Activated gamma-delta T cell treated with anti-CD3 and anti-CD28 coated beads, Interleukin-2, amount 50 U/mL, for 16 hours (primary cell): ENCODE data around the gene MAGEF1.

ENCODE experiments used
- DNase-seq: peaks from one replicate; pipeline ENCODE4 v3.0.0-alpha.2; 2020; ENCODE audit warnings: low read depth

Gene MAGEF1

DNA sequence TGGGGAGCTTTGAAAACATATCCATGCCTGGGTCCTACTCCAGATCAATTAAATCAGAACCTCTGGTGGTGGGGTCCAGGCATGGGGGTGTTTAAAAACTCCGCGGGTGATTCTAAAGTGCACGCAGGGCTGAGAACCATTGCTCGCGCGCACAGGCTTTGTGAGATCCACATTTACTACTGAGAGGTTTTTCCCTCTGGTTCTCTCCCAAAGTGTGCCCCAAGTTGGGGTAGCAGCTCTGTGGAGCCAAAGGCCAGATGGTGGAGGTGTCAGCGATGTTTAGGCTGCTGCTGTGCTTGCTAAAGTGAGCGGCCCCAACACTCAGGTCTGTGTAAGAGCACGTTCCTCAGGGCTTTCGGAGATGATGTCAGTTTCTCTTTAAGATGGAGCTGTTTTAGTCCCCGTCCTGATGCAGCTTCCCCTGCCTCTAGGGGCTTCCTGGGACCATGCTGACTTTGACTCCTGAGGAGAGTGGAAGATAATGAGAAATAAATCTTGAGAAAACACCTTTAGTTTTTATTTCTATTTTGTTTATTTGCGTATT is 13.4 kb upstream of the MAGEF1 start:
- DNase-seq = no peak

DNA sequence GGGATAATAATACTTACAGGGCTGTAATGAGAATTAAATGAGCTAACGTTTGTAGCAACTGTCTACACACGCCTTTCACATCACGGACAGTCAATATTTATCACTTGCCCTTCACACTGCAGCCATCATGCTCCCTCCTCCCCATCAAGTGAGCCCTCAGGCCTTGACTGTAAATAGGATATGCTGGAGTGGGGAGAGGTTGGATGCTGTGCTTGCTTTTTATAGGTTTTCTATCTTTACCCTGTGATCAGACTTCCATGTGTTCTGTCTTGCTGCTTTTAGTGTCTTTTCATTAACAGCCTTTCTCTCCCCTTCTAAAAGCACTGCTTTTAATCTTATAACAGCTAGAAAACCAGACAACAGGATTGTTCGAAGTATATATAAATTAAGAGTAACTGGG is 12.8 kb upstream of the MAGEF1 start:
- DNase-seq = no peak

DNA sequence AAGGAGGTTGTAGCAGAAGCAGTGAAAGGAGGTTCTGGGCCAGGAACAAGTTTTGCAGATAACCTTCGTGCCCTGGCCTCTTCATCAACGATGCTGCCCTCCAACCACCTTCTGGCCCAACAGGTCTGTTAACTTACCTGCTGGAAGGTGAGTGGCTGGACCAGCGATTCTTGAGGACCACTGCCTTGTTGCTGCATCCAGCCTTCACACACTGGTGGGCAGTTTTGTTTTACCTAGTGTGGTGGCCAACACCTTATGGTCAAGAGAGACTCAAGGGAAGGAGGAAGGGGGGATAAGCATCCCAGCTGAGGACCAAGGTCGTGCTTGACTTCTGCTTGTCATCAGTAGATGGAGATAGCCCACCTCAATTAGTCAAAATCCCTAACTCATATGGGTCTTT is 7.8 kb upstream of the MAGEF1 start:
- DNase-seq = no peak

DNA sequence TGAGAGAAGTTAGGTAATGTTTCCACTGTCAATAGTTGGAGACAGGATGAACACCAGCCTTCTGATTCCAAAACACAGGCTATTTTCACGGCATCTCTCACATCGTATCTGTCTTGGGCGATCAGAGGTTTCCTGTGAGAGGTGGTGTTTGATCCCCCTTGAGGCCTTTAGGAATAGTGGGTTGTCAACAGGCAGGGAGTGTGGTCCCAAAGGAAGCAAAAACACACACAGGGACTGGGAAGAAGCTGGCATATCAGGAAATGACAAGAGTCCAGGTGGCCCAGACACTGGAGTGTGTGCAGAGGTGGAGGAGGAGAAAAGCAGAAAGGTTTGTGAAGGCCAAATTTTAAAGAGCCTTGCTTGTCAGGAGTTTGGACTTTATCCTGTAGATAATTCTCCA is 6.6 kb upstream of the MAGEF1 start:
- DNase-seq = no peak

DNA sequence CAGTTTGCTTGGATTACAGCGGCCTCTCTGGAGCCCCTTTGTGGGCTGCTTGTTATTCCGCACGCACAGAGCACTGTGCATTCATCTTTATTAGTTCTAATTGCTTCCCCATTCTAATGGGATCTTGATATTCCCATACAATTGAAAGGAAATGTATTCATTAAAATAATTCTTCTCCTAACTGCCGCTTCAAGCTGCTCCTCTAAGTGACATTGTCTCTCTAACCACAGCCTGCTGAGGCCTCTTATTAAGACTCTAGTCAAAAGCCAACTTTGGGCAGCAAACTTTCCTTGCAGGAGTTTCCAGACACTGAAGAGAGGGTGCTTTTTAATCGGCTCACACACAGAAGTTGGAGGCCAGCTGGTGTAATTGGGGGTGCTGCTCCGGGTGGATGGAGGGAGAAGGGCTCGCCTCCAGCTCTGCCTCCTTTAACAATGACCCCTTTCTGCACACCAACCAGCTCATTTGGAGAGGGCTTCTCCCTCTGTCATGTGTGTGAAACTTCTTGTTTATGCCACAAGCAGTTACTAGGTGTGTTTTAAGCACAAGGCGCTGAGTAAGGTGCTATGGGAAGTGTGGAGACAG is 5.6 kb upstream of the MAGEF1 start:
- DNase-seq = no peak

DNA sequence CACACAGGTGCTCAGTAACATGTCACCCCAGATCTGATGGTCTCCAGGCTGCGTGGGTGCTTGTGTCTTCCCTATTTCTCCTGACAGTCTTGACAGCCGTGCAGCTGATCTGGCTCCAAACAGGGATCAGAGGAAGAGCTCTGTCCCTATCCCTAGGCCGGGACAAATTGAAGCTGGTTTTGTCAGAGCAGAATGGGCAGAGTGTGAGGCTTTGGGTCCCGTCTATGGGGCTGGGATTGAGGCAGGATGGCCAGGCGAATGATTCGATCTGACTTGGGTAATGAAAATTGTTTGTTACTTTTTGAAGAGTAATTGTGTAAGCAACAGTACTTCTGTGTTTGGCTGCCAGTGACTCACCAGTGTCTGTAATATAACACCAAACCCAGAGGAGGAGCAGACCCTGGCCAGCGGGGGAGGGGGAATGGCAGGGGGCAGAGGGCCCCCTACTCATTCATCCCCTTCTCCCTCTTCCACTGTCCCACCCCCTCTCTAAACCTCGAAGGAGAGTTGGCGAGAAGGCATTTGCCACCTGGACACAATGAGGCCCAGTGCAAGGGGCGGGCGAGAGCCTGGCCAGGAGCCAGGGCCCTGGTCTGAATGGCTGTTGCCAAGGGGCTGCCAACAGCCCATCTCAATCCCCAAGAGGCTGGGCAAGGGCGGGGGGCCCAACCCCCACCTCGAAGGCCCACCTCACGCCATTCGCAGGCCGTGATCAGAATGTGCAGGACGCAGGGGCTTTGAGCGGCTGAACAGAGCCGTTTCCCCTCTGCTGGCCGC is 4.9 kb upstream of the MAGEF1 start:
- DNase-seq = no peak

DNA sequence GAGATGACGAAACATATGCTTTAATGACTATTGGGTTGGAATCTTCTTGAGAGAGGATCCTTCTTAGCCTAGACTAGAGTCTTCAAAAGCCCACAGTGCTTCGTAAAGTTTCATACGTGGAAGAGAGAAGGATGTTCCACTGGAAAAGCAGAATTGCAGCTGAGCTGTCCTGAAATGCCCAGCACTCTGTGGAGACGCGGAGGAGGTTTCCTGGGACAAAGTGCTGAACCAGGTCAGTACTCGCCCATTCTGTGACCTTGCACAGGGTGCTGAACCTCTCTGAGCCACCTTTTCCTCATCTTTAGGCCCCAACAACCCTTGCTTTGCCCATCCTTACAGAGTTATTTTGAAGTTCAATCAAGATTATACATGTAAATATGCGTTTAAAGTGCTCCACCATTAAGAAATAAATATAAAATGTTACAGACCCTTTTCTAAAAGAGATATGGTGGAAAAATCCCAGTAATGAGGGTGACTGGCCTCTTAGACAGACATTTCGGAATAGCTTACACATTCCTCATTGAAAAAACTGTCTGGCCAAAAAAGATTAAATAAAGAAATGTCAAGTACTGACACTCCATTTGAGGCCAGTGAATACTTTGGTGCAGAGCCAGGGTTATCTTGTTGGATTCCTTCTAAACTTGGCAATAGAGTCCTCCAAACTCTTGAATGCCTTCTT is 4.2 kb upstream of the MAGEF1 start:
- no peak for DNase-seq

DNA sequence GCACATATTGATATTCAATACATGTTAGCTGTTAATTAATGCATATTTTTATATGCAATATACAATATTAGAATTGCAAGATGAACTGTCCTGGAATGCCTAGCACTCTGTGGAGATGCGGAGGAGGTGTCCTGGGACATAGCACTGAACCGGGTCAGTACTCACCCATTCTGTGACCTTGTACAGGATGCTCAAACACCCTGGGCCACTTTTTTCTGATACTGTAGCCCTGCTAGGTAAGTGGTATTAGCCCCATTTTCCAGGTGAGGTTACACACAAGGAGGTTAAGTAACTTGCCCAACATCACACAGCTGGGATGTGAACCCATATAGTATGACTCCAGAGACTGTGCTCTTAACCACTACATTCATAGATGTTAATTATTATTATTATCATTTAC is 1.7 kb upstream of the MAGEF1 start:
- DNase-seq = no peak

DNA sequence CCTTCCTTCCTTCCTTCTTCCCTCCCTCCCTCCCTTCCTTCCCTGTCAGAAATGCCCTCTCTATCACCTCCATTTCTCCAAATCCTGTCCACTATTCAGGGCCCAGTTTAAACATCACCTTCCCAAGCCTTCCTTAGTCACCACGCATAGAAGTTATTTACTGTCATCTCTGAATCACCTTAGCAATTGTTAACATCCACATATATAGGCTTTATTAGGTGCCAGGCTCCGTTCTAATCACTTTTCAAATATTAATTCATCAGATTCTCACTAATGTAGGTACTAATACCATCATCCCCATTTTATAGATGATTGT is 1.1 kb upstream of the MAGEF1 start:
- no peak for DNase-seq

DNA sequence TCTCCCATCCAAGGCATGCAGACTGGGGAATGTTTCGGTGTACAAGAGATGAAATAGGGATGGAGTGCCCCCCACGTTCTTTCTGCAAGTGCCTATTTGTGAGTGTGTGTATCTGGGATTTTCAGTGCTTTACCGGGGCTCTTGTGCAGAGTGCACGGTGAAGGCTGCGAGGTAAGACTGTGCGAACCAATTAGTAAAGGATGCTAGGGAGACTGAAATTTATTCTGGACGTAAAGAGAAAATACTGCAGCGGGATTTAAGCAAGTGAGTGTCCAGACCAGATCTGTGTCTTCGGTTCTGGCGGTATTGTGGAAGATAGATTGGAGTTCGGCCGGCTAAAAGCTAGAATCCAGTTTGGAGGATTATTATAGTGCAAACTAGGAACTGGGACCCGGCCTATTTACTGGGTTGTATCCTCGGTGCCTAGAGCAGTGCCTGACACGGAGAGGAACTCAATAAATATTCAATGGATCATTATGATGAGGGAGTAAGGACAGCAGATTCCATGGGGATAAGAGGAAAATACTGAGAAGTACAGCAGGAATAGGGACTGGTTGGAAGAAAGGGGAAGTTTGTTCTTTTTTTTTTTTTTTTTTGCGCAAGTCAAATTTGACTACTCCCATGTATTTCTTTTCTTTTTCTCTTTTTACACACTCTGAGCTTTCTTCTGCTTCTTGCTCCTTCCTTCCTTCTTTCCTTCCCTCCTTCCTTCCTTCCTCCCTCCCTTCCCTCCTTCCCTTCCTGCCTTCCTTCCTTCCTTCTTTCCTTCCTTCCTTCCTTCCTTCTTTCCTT is 580 bp upstream of the MAGEF1 start:
- DNase-seq = no peak

DNA sequence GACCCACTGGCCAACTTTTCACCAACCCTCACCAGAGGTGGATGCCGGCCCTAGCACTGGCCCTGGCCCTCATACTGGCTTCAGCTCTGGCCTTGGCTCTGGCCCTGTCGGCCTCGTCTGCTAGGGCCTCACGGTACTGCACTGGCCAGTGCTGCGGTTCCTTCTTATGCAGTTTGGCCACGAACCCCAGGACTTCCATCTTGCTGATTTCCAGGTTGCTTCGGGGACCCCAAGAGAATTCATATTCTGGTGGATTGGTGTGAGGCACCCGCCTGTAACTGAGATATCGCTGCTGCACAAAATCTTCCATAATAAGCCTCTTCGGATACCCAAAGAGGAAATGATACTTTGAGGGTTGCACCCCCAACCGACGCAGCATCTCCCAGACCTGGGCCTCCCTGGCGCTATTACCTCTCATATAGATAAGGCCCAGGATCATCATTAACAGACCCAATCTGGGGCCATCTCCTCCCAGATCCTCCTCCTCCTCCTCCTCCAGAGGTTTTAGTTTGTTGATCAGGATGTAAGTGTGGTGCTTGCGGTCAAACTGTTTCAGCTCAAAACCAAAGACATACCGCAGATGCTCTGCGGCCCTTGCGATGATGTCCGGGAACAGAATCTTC is 883 bp downstream of the MAGEF1 start:
- DNase-seq = no peak

DNA sequence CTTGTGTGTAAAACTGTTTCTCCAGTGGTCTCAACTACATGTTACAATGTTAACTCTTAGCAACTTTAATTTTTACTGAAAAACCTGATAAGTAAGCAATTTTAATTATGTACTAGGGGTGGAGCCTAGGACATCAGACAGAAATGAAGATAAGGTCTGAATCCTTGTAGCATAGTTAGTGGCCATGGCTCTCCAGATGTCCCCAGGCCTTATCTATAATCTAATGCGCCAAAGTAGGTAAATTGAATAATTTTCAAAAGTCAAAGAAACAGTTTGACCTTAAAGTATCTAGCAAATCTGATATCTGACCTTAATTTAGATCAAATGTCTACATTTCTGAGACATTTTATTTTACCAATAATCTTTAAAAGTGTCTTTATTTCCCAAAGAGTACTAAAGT is 8.2 kb downstream of the MAGEF1 start:
- DNase-seq = no peak

DNA sequence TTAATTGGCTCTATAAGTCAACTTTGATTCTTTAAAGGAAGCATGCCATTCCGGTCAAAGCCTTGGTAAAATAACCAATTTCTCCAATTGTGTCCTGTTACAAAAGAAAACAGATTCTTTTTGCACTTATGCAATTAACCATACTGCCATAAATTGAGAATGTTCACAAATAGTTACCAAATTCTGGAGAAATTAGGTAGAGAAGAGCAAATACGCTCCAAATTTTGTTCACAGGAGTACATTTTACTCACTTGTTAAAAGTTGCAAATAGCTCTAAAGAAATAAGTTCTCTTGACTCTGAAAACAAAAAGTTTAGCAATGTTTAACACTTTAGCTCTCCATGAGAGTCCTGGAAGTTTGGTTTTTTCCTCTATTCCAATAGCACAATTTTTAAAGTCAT is 11.1 kb downstream of the MAGEF1 start:
- no peak for DNase-seq

DNA sequence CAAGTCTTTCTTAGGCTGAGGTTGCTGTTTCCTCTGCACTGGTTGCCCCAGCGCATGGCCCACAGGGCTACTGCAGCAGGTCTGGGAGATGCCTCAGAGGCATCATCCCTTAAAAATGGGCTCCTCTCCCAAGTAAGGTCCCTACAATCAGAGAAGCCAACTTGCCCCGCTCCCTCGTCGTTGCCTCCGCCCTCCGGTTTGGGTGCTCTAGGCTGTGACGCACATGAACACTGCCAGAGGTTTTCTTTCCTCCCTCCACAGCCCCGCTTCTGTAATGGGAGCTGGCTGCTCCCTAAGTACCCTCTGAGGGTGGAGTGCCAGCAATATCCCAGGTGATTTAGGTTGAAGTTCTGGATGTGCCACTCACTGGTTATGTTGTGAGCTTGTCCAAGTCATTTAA is 14.0 kb downstream of the MAGEF1 start:
- DNase-seq = no peak

DNA sequence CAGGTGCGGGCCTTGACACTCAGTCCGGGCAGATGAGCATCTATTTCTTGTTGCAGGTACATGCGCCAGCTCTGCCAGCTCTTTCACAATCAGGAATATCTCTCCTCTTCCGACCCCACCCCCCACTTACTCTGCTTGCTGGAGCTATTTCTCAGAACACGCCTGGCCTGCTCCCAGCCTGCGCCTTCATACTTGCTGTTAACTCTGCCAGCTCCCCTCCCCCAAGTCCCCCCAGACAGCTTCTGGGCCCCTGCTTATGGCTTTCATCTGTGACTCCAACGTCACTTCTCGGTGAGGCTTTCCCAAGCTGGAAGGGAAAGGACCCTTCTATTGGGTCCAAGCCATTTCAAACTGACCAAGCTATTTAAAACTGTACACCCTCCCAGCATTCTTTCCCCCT is 15.2 kb downstream of the MAGEF1 start:
- DNase-seq = no peak

DNA sequence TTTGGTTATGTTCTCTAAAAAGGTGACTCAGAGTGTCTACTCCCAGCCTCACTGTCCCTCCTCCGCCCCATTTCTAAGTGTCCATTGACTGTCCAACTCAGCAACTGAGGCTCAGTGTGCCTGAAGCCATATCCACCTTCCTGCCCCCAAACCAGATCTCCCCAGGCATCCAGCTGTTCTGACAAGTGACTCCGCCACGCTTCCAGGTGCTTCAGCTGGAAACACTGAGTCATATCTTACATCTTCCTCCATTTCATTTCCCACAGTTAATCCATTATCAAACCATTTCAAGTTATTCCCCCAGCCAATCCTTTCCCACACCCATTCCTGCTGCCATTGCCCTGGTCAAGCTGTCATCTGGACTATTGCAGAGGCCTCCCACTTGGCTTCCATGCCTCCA is 17.1 kb downstream of the MAGEF1 start:
- DNase-seq = no peak

DNA sequence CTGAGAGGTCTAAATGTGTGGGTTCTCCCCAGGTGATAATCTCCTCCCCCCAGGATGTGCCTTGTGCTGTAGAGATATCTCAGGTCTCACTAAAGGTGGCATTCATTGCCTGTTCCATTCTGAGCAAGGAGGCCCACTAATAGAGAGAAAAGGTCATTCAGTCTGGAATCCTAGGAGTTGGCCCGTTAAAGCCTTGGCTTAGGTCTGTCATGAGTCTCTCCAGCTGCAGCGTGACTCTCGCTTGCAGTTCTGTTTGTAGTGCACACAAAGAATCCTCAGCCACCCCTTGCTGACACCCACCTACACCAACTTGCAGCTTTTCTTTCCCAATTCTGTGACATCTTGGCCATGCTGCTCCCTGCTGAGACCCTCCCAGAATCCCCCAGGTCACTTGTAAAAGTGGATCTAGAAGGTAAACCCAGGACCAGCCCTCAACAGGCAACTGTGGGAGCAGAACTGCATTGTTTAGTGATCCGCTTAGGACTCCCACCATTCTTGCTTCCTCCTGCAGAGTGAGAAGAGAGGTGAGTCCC is 17.7 kb downstream of the MAGEF1 start:
- no peak for DNase-seq

DNA sequence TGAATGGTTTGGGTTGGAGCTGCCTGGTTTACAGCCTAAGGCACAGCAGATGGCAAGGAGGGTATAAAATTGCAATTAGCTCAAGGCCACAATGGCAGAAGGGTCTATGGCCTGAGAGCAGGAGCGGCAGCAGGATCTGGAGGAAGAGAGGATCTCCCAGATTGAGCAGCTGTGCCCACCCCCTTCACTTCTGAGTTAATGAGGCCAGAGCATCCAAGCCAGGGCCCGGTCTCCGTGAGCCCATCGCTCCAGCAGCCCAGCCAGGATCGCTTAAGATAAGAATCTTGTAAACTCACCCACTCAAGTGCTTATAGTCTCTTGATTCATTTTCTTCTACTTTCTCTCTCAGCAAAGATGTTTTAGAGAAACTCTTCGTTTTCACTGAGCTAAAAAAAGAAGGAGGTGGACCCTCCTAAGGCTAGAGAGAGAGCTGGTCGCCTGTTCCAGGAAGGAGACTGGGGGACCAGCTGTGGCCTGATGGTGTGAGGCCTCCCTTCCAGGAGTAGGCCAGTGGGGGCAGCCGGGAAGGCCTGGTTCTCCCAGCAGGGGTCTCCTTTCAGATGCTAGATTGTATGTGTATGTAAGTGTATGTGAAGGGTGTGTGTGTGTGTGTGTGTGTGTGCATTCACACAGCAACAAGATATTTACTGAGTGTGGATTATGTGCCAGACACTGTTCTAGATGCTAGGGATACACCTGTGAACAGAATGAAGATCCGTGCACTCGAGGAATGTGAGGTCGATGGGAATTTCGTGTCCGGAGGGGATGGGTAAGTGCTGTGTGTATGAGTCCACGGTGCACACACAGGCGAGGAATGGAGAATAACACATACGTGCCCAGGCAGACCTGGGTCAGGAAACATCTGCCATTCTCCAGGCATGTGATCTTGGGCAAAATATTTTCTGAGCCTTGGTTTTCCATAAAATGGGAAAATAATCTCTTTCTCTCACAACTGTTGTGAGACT is 18.6 kb downstream of the MAGEF1 start:
- DNase-seq = no peak

DNA sequence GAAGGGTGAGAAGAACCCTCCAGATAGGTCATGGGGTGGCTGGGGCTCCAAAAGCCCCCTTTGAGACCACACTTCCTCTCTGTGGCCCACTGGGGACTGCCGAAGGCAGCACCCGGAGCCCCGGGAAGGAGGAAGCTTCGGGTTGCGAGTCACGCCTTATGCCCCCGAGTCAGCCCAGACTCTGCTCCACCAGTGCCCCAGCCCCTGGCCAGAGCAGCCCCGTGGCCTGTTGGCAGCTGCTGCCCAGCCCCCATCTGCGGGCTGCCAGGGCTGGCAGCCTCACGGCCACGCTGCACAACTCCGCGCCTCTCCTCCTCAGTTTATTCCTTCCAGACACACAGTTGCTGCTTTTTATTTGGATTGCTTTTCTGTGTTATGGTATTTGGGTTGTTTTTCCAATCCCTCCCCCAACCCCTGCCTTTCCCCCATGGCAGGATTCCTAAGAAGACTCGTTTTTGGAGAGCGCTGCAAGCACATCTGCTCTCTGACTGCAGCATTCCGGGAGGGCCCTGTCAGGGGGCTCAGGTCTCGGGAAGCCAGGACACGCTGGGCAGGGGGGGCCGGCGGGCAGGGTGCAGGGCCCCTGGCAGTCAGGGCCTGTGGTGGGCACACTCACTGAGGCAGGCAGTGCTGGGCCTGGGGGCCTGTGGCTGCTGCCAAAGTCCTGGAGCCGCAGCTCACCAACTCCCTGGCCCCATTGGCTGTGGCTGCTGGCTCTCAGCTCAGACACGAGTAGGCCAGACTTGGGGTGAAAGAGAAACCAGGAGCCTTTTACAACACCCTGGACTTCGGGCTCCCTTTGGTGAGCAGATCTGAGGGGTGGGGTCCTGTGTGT is 20.2 kb downstream of the MAGEF1 start:
- DNase-seq = no peak
